Lung (tissue), 12 donors: ENCODE data around the gene MAGEB17. TPM values are rescaled to one million over a fixed set of nuclear protein-coding genes. Genes with fewer than 3 reads are reported as not detected.

Source experiments
- ATAC-seq: fragments of 200-7000 bp; cut with Tn5 transposase; one replicate; pipeline ENCODE4 v1.9.1; 2020; ENCODE audit warnings: moderate number of reproducible peaks; ENCODE audit not compliant: insufficient read depth, low FRiP score
- DNase-seq, 3 donors: peaks; one replicate each; pipeline ENCODE4 v3.0.0-alpha.2; 2013 to 2017
- H3K27ac ChIP-seq, 2 donors: one replicate each; pipeline ENCODE4 v1.5.1; 2013; ENCODE audit warnings: mild to moderate bottlenecking in 2 of 2, moderate library complexity in 2 of 2, control low read depth in 1 of 2, inconsistent platforms in 1 of 2, low read depth in 1 of 2, low read length in 1 of 2
- H3K27me3 ChIP-seq, 3 donors: one replicate each; pipeline ENCODE4 v1.5.1; 2013; ENCODE audit warnings: low read length in 2 of 3; ENCODE audit not compliant: control insufficient read depth in 3 of 3, insufficient read depth in 3 of 3
- H3K36me3 ChIP-seq, 4 donors: one replicate each; pipeline ENCODE4 v1.5.1; 2013; ENCODE audit warnings: low read length in 4 of 4, mild to moderate bottlenecking in 1 of 4, moderate library complexity in 1 of 4; ENCODE audit not compliant: control insufficient read depth in 4 of 4, insufficient read depth in 4 of 4
- H3K4me1 ChIP-seq, 5 donors: one replicate each; pipeline ENCODE4 v1.5.1; 2013; ENCODE audit warnings: low read length in 5 of 5, mild to moderate bottlenecking in 2 of 5, moderate library complexity in 1 of 5; ENCODE audit not compliant: control insufficient read depth in 5 of 5, insufficient read depth in 5 of 5
- H3K4me3 ChIP-seq: one replicate; pipeline ENCODE4 v1.5.1; 2013; ENCODE audit warnings: mild to moderate bottlenecking, control low read depth, moderate library complexity
- H3K9ac ChIP-seq, 2 donors: one replicate each; pipeline ENCODE4 v1.5.1; 2013; ENCODE audit warnings: low read length in 2 of 2, control low read depth in 1 of 2; ENCODE audit not compliant: insufficient read depth in 1 of 2
- H3K9me3 ChIP-seq, 4 donors: one replicate each; pipeline ENCODE4 v1.5.1; 2013; ENCODE audit warnings: low read length in 3 of 4, mild to moderate bottlenecking in 1 of 4, moderate library complexity in 1 of 4; ENCODE audit not compliant: control insufficient read depth in 4 of 4, insufficient read depth in 3 of 4
- WGBS, 2 donors: extraction: QIAGEN DNeasy Blood & Tissue Kit; methylation state at CpG; one replicate each; pipeline ENCODE4 v1.1.7; 2013; 5-methylcytosine and 5-hydroxymethylcytosine counted together
- polyA plus RNA-seq, 2 donors: library from polyadenylated mRNA; stranded (reverse); fragments of 200-250 nt; gene quantifications; one replicate each; pipeline ENCODE4 v1.2.1, GENCODE V29; 2013
- total RNA-seq, 2 donors: library from RNA; depleted of rRNA in 1 of 2; stranded (reverse); fragments of >200 nt in 1 of 2; gene quantifications; one replicate each; pipeline ENCODE4 v1.2.1, GENCODE V29; 2014 to 2021
- TF ChIP-seq, protein P1 (sequence below): IDR thresholded peaks from 2 replicates; pipeline ENCODE4 v1.5.1; 2012; ENCODE audit warnings: mild to moderate bottlenecking; ENCODE audit errors: control extremely low read depth, extremely low read depth
- donor health status: control.
- donor health status: control.
- donor health status: Bipolar disorder and iron deficiency.
- donor health status: healthy.
- donor health status: DM: yes; HTN: yes; CAD: no.

Gene MAGEB17
- total and polyA plus RNA-seq, 4 donors: 0.05 TPM; not detected in 3

DNA sequence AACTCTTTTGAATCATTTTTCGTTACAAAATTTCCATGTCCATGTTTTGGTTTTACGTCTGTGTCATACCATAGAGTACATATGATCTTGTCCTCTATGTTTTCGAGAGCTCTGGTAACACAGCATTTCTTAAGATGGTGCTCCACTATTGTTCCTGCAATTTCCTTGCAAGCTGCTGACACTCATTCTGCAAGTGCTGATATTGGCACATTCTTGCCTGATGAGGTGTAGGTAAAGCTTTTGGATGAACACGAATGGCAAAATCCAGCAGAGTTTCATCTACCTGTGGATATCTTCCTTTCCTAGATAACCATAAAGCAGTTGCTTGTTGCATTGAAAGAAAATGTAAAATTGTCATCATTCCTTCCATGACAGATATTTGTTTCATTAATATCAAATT lies 41.3 kb downstream of the MAGEB17 start:
- peaks cover 0 to 46% (median 23%) of the 10 kb centered on the region in 3 donors for H3K27me3 ChIP-seq
- H3K4me1 ChIP-seq: no peaks in the 10 kb centered on the region
- no peak for DNase-seq
- H3K9ac ChIP-seq: no peak overlapping the region
- H3K36me3 ChIP-seq: no peaks in the 10 kb centered on the region
- H3K9me3 ChIP-seq: peaks cover 0 to 3% (median 0%) of the 10 kb centered on the region in 4 donors
- ATAC-seq: no peak
- TF ChIP-seq, protein P1, sequence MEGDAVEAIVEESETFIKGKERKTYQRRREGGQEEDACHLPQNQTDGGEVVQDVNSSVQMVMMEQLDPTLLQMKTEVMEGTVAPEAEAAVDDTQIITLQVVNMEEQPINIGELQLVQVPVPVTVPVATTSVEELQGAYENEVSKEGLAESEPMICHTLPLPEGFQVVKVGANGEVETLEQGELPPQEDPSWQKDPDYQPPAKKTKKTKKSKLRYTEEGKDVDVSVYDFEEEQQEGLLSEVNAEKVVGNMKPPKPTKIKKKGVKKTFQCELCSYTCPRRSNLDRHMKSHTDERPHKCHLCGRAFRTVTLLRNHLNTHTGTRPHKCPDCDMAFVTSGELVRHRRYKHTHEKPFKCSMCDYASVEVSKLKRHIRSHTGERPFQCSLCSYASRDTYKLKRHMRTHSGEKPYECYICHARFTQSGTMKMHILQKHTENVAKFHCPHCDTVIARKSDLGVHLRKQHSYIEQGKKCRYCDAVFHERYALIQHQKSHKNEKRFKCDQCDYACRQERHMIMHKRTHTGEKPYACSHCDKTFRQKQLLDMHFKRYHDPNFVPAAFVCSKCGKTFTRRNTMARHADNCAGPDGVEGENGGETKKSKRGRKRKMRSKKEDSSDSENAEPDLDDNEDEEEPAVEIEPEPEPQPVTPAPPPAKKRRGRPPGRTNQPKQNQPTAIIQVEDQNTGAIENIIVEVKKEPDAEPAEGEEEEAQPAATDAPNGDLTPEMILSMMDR: no peak
- 71 to 86% methylated on average over 4 of the region's 4 CpGs for WGBS, 2 donors
- no peak overlapping the region for H3K27ac ChIP-seq
- H3K4me3 ChIP-seq: no peak overlapping the region

DNA sequence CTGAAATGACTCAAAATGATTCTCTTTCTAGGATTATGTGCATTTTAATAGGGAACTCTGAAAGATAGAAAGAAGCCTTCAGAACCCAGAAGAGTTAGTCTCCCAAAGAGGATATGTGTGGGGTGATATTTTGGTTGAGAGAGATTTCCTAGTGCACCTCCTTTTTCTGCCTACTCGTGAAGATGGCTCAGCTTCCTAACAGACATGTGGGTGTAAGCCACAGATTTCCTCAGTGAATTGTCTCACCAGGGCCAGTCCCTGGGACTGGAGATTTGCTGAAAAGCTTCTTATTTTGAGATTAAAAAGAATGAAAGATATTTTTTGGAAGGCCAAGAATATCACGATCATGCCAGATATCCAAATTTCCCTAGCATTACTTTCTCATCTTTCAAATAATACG lies 42.8 kb downstream of the MAGEB17 start:
- Histone ChIP-seq H3K27ac (no peak overlapping the region), H3K36me3 (no peaks in the 10 kb centered on the region), H3K4me3 (no peak overlapping the region), H3K4me1 (no peaks in the 10 kb centered on the region), H3K9ac (no peak overlapping the region), H3K27me3 (peaks cover 0 to 43% (median 26%) of the 10 kb centered on the region in 3 donors), H3K9me3 (peaks cover 0 to 3% (median 0%) of the 10 kb centered on the region in 4 donors)
- TF ChIP-seq, protein P1: no peak
- WGBS, 2 donors: 83 to 92% methylated on average over 3 of the region's 3 CpGs
- DNase-seq (no peak), ATAC-seq (no peak)

DNA sequence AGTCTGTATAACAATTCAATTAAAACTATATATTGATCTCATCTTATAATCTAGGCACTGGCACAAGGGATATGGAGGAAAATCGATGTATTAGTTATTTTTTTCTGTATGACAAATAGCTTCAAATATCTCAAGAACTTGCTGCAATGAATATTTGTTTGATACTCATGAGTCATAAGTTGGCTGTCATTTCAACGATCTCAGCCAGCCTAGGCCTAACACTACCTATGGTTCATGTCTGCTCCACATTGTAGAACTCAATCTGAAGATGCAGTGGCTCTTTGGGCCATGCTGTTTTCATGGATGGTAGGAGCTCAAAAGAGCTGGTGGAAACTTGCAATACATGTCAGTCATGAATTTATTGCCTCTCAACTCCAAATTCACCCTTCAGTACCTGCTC lies 44.7 kb downstream of the MAGEB17 start:
- DNase-seq: no peak
- H3K36me3 ChIP-seq: no peaks in the 10 kb centered on the region
- TF ChIP-seq, protein P1: no peak
- WGBS, 2 donors: 78 to 85% methylated on average over 2 of the region's 2 CpGs
- H3K4me1 ChIP-seq: no peaks in the 10 kb centered on the region
- no peak overlapping the region for H3K27ac ChIP-seq
- H3K4me3 ChIP-seq: no peak overlapping the region
- peaks cover 0 to 42% (median 22%) of the 10 kb centered on the region in 3 donors for H3K27me3 ChIP-seq
- no peak for ATAC-seq
- no peak overlapping the region for H3K9ac ChIP-seq
- H3K9me3 ChIP-seq: peaks cover 0 to 3% (median 0%) of the 10 kb centered on the region in 4 donors

DNA sequence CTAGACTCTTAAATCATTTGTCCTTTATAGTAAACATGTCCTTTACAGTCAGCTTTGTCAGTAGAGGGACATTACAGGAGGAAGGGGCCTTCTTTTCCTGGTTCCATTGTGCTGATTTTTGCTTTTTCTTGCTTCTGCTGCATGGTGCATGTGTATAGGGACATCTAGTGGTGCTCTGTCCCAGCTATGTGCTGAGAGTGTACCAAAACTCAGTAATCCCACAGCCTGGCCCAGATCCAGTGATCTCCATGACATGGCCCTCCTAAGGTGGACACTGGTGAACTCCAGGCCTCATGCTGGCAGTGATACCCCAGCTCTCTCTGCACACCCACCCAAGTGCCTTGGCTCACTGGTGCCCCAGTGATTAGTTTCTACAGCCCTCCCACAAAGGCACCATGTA lies 45.2 kb downstream of the MAGEB17 start:
- peaks cover 0 to 42% (median 22%) of the 10 kb centered on the region in 3 donors for H3K27me3 ChIP-seq
- ATAC-seq: no peak
- peaks cover 0 to 3% (median 0%) of the 10 kb centered on the region in 4 donors for H3K9me3 ChIP-seq
- H3K4me3 ChIP-seq: no peak overlapping the region
- no peaks in the 10 kb centered on the region for H3K4me1 ChIP-seq
- H3K27ac ChIP-seq: no peak overlapping the region
- TF ChIP-seq, protein P1: no peak
- H3K9ac ChIP-seq: no peak overlapping the region
- DNase-seq: no peak
- H3K36me3 ChIP-seq: no peaks in the 10 kb centered on the region
